Kidney epithelial cell (primary cell): Measurements from ENCODE around the gene ADGRG4. TPM values are rescaled to one million over a fixed set of nuclear protein-coding genes. Genes with fewer than 3 reads are reported as not detected.

Source experiments
- DNase-seq: peaks from one replicate; pipeline ENCODE4 v3.0.0-alpha.2; 2010; ENCODE audit warnings: low read depth
- H3K27me3 ChIP-seq: 2 replicates; pipeline ENCODE4 v1.6.0; 2011; ENCODE audit warnings: low read length; ENCODE audit not compliant: control insufficient read depth, insufficient read depth
- H3K36me3 ChIP-seq: 2 replicates; pipeline ENCODE4 v1.5.1; 2011; ENCODE audit warnings: low read length; ENCODE audit not compliant: control insufficient read depth, insufficient read depth
- H3K4me3 ChIP-seq: 2 replicates; pipeline ENCODE4 v1.5.1; 2011; ENCODE audit warnings: low read depth, mild to moderate bottlenecking, control low read depth, low read length
- CTCF ChIP-seq: IDR thresholded peaks from 2 replicates; pipeline ENCODE4 v1.5.1; 2011; ENCODE audit warnings: mild to moderate bottlenecking, moderate library complexity, low read length, control low read depth, inconsistent platforms; ENCODE audit not compliant: insufficient read depth, poor library complexity, severe bottlenecking
- total RNA-seq: library from RNA; depleted of rRNA; stranded (reverse); fragments of >200 nt; gene quantifications from 2 replicates; pipeline ENCODE4 v1.2.3, GENCODE V29; 2015

Gene ADGRG4
- total RNA-seq, 1 donor from 2014 or later, result not detected

- no peak for TF ChIP-seq CTCF
- DNase-seq, result no peak
- Histone ChIP-seq H3K36me3 (no peaks in the 10 kb centered on the region), H3K27me3 (no peaks in the 10 kb centered on the region), H3K4me3 (no peak overlapping the region)
Measured at GRCh38 chrX:136447968-136448367, 147.2 kb downstream of the ADGRG4 start.

- no peak for DNase-seq
- TF ChIP-seq CTCF, result no peak
- no peaks in the 10 kb centered on the region for H3K27me3 ChIP-seq
Measured at GRCh38 chrX:136450050-136450830, 149.5 kb downstream of the ADGRG4 start.

GRCh38 chrX:136452614-136453013 is 151.9 kb downstream of the ADGRG4 start:
- H3K27me3 ChIP-seq, result no peaks in the 10 kb centered on the region
- no peak overlapping the region for H3K4me3 ChIP-seq
- H3K36me3 ChIP-seq, result no peaks in the 10 kb centered on the region
- TF ChIP-seq CTCF, result no peak
- no peak for DNase-seq

More at GRCh38 chrX:136450050-136450830, 149.5 kb downstream of the ADGRG4 start:
- H3K36me3 ChIP-seq, result no peaks in the 10 kb centered on the region
- H3K4me3 ChIP-seq, result no peak overlapping the region

GRCh38 chrX:136453114-136453513 is 152.4 kb downstream of the ADGRG4 start:
- DNase-seq, result no peak
- Histone ChIP-seq H3K27me3 (no peaks in the 10 kb centered on the region), H3K36me3 (no peaks in the 10 kb centered on the region), H3K4me3 (no peak overlapping the region)
- no peak for TF ChIP-seq CTCF

- DNase-seq, result no peak
- TF ChIP-seq CTCF, result no peak
Measured at GRCh38 chrX:136453771-136454170, 153.0 kb downstream of the ADGRG4 start.

GRCh38 chrX:136456133-136456532 is 155.4 kb downstream of the ADGRG4 start:
- Histone ChIP-seq H3K36me3 (no peaks in the 10 kb centered on the region), H3K4me3 (no peak overlapping the region), H3K27me3 (no peaks in the 10 kb centered on the region)
- no peak for DNase-seq
- no peak for TF ChIP-seq CTCF

More at GRCh38 chrX:136453771-136454170, 153.0 kb downstream of the ADGRG4 start:
- H3K36me3 ChIP-seq, result no peaks in the 10 kb centered on the region
- H3K4me3 ChIP-seq, result no peak overlapping the region
- H3K27me3 ChIP-seq, result no peaks in the 10 kb centered on the region
